ENCODE results near the gene NKX1-2.

NKX1-2 gene

DNA sequence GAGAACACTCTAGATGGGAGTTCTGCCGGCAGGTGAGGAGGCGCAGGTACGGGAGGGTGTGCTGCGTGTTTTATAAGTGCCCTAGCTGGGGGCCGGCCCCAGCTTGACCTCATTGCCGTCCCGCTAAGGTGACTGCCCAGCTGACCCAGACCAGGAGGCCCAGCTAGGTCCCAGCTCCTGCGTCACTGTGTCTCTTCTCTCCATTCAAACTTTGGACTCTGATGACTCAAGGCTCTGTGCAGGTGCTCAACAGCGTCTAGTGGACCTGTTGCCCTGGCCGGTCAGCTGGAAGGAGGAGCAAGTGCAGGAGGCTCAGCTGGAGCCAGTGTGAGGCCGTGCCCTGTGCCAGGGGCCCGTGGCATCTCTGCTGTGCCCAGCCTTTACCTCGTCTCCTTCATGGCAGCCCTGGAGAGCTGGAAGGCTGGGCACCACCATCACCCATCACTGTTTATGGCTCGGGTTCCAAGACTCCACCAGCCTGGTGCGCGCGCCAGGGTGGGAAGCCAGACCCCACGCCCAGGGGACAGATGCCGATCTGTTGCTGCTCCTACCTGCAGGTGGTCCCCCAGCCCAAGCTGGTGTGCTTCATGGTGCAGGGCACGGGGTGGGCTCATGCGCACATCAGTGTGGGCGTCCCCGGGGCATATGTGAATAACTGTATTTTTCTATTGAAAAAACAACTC is 26.3 kb upstream of the NKX1-2 start:
- no peak for DNase-seq (ENCODE audit: low read depth in 3 of 3, low spot score in 1 of 3)

DNA sequence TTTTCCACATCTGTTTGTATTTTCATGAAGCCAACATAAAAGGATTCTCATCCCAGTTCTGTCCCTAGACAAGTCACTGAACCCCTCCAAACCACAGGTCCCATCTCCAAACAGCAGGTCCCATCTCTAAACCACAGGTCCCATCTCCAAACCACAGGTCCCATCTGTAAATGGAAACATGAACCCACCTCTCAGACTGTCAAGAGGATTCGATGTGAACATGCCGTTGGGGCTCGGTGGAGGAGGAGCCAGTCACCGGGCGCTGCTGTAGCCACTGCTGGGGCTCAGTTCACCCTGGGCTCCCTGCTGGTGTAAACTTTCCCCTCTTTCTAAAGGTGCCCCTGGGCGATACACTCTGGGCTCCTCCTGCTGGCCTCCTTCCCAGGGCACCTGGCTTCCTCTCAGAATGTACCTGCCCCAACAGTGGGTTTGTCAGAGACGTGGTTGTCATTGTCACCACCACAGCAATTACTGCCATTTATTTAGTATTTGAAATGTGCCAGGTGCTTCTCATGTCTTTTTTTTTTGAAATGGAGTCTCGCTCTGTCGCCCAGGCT is 24.8 kb upstream of the NKX1-2 start:
- DNase-seq (ENCODE audit: low read depth in 3 of 3, low spot score in 1 of 3) = no peak

DNA sequence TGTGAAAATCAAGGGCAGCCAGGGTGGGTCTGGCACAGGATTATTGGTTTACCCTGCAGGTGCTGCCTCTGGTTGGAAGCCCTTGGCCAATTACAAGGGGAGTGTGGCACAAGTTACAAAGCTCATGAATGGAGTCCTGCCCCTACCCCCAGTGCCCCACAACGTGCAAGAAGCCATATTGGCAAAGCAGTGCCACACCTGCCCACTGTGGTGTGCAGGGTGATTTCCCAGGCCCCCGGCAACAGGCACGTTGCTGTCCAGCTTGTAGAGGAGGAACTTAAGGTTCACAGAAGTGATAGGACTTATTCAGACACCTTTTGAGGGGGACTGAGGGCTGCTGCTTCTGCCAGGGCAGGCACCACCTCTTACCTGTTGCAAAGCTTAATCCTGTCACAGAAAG is 23.2 kb upstream of the NKX1-2 start:
- DNase-seq (ENCODE audit: low read depth in 3 of 3, low spot score in 1 of 3) = no peak

DNA sequence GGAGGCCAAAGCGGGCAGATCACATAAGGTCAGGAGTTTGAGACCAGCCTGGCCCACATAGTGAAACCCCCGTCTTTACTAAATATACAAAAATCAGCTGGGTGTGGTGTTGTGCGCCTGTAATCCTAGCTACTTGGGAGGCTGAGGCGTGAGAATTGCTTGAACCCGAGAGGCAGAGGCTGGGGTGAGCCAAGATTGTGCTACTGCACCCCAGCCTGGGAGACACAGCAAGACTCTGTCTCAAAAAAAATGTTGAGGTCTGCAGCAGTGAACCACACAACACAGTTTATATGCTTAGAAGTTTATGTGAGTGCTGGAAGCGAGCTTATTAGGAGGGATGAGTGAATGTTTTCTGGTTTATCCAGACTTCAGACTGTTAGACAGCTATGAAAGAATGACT is 22.2 kb upstream of the NKX1-2 start:
- no peak for DNase-seq (ENCODE audit: low read depth in 3 of 3, low spot score in 1 of 3)

DNA sequence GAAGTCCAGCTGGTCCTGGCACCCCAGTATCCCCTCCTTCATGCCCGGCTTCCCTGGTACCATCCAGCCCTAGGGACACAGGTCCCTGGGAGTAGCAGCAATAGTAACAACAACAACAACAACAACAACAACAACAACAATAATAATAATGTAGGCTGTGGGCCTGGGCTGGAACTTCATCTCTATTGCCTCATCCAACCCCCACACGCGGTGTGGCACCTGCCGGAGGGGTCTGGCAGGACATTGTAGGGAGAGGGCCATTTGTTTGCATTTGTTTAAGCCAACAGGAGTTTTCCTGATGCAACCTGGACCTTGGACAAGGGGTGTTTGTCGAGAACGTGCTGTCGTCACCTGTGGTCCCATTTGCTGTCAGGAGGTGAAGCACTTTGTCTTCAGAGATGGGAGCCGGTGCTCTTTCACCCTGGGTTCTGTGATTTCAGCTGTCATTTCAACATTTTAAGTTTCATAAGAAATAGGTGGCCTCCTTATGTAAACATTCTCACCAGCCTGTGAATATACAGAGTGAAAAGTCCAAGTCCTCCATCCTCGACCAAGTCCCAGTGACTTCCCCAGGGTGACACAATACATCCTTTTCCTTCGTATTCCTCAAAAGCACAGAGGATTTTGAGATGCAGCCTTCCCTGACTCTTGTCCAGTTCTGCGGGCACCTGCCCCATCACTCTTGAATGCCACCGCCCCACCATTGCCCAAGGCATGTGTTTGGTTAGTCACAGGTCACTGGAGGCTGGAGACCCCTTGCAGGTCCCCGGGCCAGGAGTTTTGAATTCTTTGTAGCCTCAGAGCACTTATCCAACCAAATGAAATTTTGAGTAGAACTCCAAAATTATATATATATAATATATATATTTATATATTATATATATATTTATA is 21.0 kb upstream of the NKX1-2 start:
- DNase-seq (ENCODE audit: low read depth in 3 of 3, low spot score in 1 of 3) = no peak

GRCh38 chr10:124469956-124470484 is 20.2 kb upstream of the NKX1-2 start:
- DNase-seq (ENCODE audit: low read depth in 3 of 3, low spot score in 1 of 3) = no peak

GRCh38 chr10:124468624-124469023 is 18.8 kb upstream of the NKX1-2 start:
- no peak for DNase-seq (ENCODE audit: low read depth in 3 of 3, low spot score in 1 of 3)

GRCh38 chr10:124467165-124467564 is 17.3 kb upstream of the NKX1-2 start:
- DNase-seq (ENCODE audit: low read depth in 3 of 3, low spot score in 1 of 3) = no peak

GRCh38 chr10:124465777-124466488 is 16.1 kb upstream of the NKX1-2 start:
- no peak for DNase-seq (ENCODE audit: low read depth in 3 of 3, low spot score in 1 of 3)

DNA sequence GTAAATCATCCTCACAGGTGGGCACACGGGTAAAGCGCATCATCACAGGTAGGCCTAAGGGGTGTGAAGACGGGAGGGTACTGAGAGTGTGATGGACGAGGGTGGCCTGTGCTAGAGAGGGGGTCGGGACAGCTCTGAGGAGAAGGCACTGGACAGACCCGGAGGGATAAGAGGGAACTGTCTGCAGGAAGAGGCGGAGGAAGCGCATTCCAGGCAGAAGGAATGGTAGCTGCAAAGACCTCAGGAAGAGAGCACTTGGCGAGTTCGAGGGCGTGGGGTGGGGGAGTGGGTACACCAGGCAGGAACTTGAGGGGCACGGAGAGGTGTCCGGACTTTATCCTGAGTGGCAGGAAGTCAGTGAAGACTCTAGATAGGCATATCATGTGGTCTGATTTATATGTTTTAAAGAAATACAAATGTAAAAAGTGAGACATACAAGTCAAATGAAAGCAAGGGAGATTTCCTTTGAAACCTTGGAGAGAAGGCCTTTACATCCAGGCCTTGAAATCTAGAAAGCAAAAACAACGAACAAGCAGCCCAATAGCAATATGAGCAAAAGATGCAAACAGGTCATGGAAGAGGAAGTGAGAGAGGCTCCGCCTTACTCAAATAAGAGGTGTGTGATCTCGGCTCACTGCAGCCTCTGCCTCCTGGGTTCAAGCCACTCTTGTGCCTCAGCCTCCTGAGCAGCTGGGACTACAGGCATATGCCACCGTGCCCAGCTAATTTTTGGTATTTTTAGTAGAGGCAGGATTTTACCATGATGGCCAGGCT is 15.4 kb upstream of the NKX1-2 start:
- DNase-seq (ENCODE audit: low read depth in 3 of 3, low spot score in 1 of 3) = no peak

DNA sequence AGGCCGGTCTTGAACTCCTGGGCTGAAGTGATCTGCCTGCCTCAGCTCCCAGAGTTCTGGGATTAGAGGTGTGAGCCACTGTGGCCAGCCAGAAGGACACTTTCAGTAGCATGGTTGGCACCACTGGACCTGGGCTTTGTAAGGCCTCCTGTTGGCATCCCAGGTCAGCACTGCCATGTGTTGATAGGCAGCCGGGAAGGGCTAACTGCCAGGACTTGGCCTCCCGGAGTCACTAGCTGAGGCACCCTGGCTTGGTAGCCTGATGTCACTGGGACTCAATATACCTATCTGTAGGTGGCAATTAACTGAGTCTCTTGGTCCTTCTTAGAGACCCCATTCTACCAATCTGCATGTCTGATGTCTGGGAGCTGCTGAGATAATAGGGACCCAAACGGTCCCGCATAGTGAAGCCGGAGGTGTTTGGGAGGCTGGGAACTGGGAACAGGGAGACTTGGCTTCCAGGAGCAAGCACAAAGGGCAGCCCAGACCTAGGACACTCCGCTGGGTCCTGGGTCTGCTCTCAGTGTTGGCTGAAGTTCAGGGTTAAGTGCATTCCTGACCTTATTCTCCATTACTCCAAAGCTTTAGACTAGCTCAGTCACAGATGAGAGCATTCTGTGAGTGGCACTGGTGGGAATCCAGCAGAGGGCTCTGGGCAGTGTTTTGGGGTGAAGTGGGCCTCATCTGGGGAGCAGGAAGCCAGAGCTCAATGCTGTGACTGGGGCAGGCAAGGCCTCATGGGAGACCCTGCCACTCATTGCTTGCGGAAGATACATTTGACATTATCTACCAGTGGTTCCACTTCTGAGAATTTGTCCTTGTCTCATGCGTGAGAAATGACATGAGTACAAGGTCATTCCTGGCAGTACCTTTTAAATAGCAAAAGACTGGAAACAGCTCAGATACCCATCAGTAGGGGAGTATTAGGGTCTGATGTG is 14.5 kb upstream of the NKX1-2 start:
- no peak for DNase-seq (ENCODE audit: low read depth in 3 of 3, low spot score in 1 of 3)

- DNase-seq (ENCODE audit: low read depth in 3 of 3, low spot score in 1 of 3) = no peak
Observed at GRCh38 chr10:124462348-124462695, 12.5 kb upstream of the NKX1-2 start.

DNA sequence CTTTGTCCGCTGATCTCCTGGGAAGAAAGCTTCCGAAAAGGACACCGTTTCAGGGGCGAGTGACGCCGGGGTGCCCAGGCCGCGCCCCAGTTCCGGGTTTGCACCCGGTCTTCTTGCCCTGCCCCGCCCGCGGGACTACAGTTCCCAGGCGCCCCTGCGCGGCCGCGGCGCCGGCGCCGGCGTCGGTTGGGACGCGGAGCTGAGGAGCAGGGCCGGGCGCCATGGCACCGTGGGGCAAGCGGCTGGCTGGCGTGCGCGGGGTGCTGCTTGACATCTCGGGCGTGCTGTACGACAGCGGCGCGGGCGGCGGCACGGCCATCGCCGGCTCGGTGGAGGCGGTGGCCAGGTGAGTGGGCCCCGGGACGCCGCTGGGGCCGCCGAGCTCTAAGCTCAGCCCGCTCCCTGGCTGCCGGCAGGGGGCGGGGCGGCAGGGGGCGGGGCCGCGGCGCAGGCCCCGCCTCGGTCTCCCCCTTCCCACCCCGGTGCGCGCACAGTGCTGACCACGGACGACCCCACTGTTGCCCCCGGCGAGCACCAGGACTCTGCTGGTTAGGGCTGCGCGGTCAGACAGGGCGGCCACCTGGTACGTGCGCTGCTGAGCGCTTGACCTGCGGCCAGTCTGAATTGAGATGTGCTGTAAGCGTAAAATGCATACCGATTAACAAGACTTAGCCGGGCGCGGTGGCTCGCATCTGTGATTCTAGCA is 12.0 kb upstream of the NKX1-2 start, which contains the start of gene LHPP:
TSS of gene LHPP (plus strand) at position 182 of the 706 bp plus-strand sequence. CDS start at position 222, 40 bp downstream.
- peak; percentile 54 to 80 (median 65) for DNase-seq (ENCODE audit: low read depth in 3 of 3, low spot score in 1 of 3)

DNA sequence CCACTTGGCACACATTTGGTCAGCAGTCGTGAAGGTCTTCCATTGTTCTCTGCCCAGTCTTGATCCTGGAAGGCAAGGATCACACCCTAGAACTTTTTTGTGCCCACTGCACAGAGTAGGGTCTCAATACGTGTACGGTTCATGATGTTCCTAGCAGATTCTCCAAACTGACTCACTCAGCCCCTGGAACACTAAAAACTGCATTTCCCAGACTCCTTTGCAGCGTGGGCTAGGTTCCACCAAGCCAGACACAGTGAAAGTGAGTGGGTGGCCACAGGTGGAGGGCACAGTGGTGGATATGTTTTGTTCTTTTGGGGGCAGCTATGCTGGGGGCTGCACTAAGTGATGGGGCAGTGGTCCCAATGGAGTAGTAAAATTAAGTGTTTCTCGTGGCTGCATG is 10.3 kb upstream of the NKX1-2 start:
- DNase-seq (ENCODE audit: low read depth in 3 of 3, low spot score in 1 of 3) = no peak

GRCh38 chr10:124459395-124459794 is 9.6 kb upstream of the NKX1-2 start:
- no peak for DNase-seq (ENCODE audit: low read depth in 3 of 3, low spot score in 1 of 3)

- no peak for DNase-seq (ENCODE audit: low read depth in 3 of 3, low spot score in 1 of 3)
Observed at GRCh38 chr10:124458889-124459288, 9.1 kb upstream of the NKX1-2 start.

GRCh38 chr10:124458473-124458872 is 8.6 kb upstream of the NKX1-2 start:
- DNase-seq (ENCODE audit: low read depth in 3 of 3, low spot score in 1 of 3) = no peak

- DNase-seq (ENCODE audit: low read depth in 3 of 3, low spot score in 1 of 3) = no peak
Observed at GRCh38 chr10:124455441-124455840, 5.6 kb upstream of the NKX1-2 start.
